ENCODE measurements around the gene IQCM.

The IQCM gene

GRCh38 chr4:149523039-149523438 is 292.6 kb downstream of the IQCM start:
- no peak overlapping the region for H3K27ac ChIP-seq (ENCODE audit: low read length, poor library complexity, severe bottlenecking)
- no peak overlapping the region for H2AK5ac ChIP-seq (ENCODE audit: low read length, severe bottlenecking)
- no peaks in the 10 kb centered on the region for H3K79me1 ChIP-seq (replicated peaks; ENCODE audit: low read length, poor library complexity, severe bottlenecking)
- no peak for DNase-seq
- H2BK15ac ChIP-seq (ENCODE audit: low read depth, poor library complexity, severe bottlenecking): no peak overlapping the region
- H2BK12ac ChIP-seq (ENCODE audit: low read length in 2 of 2): no peak overlapping the region
- no peak overlapping the region for H3K23ac ChIP-seq (ENCODE audit: low read length in 2 of 2)
- H3K4me3 ChIP-seq (ENCODE audit: insufficient read depth in 1 of 2, low read depth in 1 of 2, low read length in 2 of 2): no peak overlapping the region
- WGBS: 46% methylated on average over 2 of the region's 2 CpGs
- H3K4me2 ChIP-seq (ENCODE audit: low read length, poor library complexity, severe bottlenecking): no peak overlapping the region
- no peak overlapping the region for H3K9ac ChIP-seq (ENCODE audit: low read length)
- no peak overlapping the region for H3K18ac ChIP-seq (ENCODE audit: low read depth in 1 of 2, low read length in 2 of 2)
- H2BK5ac ChIP-seq (ENCODE audit: low read depth, low read length, poor library complexity, severe bottlenecking): no peak overlapping the region
- H3K9me3 ChIP-seq (ENCODE audit: control insufficient read depth, low read length): no peaks in the 10 kb centered on the region
- H4K8ac ChIP-seq (ENCODE audit: low read length): no peak overlapping the region
- no peak overlapping the region for H2AFZ ChIP-seq (ENCODE audit: low read depth, low read length)
- no peaks in the 10 kb centered on the region for H3K36me3 ChIP-seq (ENCODE audit: control insufficient read depth in 1 of 2, insufficient read depth in 2 of 2, low read depth in 1 of 2, low read length in 2 of 2)
- no peak overlapping the region for H3K4ac ChIP-seq (ENCODE audit: low read depth in 1 of 2, low read length in 2 of 2)
- no peak overlapping the region for H3K14ac ChIP-seq (ENCODE audit: low read length in 2 of 2)
- no peak overlapping the region for H4K91ac ChIP-seq (ENCODE audit: low read length)
- no peak overlapping the region for H2BK120ac ChIP-seq (ENCODE audit: low read depth, low read length)
- no peaks in the 10 kb centered on the region for H3K4me1 ChIP-seq (ENCODE audit: control insufficient read depth, insufficient read depth, low read depth, low read length)
- H3K27me3 ChIP-seq (ENCODE audit: control insufficient read depth in 1 of 2, insufficient read depth in 1 of 2, low read length in 2 of 2): no peaks in the 10 kb centered on the region

- Histone ChIP-seq H3K4me3 (ENCODE audit: insufficient read depth in 1 of 2, low read depth in 1 of 2, low read length in 2 of 2) (no peak overlapping the region), H3K27me3 (ENCODE audit: control insufficient read depth in 1 of 2, insufficient read depth in 1 of 2, low read length in 2 of 2) (no peaks in the 10 kb centered on the region), H2AK5ac (ENCODE audit: low read length, severe bottlenecking) (no peak overlapping the region), H3K27ac (ENCODE audit: low read length, poor library complexity, severe bottlenecking) (no peak overlapping the region), H3K4me1 (ENCODE audit: control insufficient read depth, insufficient read depth, low read depth, low read length) (no peaks in the 10 kb centered on the region), H3K4ac (ENCODE audit: low read depth in 1 of 2, low read length in 2 of 2) (no peak overlapping the region), H3K79me1 (replicated peaks; ENCODE audit: low read length, poor library complexity, severe bottlenecking) (no peaks in the 10 kb centered on the region), H3K23ac (ENCODE audit: low read length in 2 of 2) (no peak overlapping the region), H2AFZ (ENCODE audit: low read depth, low read length) (no peak overlapping the region), H2BK5ac (ENCODE audit: low read depth, low read length, poor library complexity, severe bottlenecking) (no peak overlapping the region), H3K14ac (ENCODE audit: low read length in 2 of 2) (no peak overlapping the region), H4K8ac (ENCODE audit: low read length) (no peak overlapping the region), H3K9ac (ENCODE audit: low read length) (no peak overlapping the region), H2BK15ac (ENCODE audit: low read depth, poor library complexity, severe bottlenecking) (no peak overlapping the region), H3K9me3 (ENCODE audit: control insufficient read depth, low read length) (no peaks in the 10 kb centered on the region), H4K91ac (ENCODE audit: low read length) (no peak overlapping the region), H3K36me3 (ENCODE audit: control insufficient read depth in 1 of 2, insufficient read depth in 2 of 2, low read depth in 1 of 2, low read length in 2 of 2) (no peaks in the 10 kb centered on the region), H2BK12ac (ENCODE audit: low read length in 2 of 2) (no peak overlapping the region), H2BK120ac (ENCODE audit: low read depth, low read length) (no peak overlapping the region), H3K4me2 (ENCODE audit: low read length, poor library complexity, severe bottlenecking) (no peak overlapping the region), H3K18ac (ENCODE audit: low read depth in 1 of 2, low read length in 2 of 2) (no peak overlapping the region)
- no peak for DNase-seq
- WGBS: 81% methylated on average over 3 of the region's 3 CpGs
These were observed 293.8 kb downstream of the IQCM start for GRCh38 chr4:149521611-149522425.

- no peaks in the 10 kb centered on the region for H3K4me1 ChIP-seq (ENCODE audit: control insufficient read depth, insufficient read depth, low read depth, low read length)
- no peak overlapping the region for H3K4me3 ChIP-seq (ENCODE audit: insufficient read depth in 1 of 2, low read depth in 1 of 2, low read length in 2 of 2)
- no peak overlapping the region for H3K27ac ChIP-seq (ENCODE audit: low read length, poor library complexity, severe bottlenecking)
- H2AFZ ChIP-seq (ENCODE audit: low read depth, low read length): no peak overlapping the region
- DNase-seq: no peak
- H4K8ac ChIP-seq (ENCODE audit: low read length): no peak overlapping the region
- no peak overlapping the region for H4K91ac ChIP-seq (ENCODE audit: low read length)
- no peaks in the 10 kb centered on the region for H3K27me3 ChIP-seq (ENCODE audit: control insufficient read depth in 1 of 2, insufficient read depth in 1 of 2, low read length in 2 of 2)
- no peaks in the 10 kb centered on the region for H3K79me1 ChIP-seq (replicated peaks; ENCODE audit: low read length, poor library complexity, severe bottlenecking)
- H3K36me3 ChIP-seq (ENCODE audit: control insufficient read depth in 1 of 2, insufficient read depth in 2 of 2, low read depth in 1 of 2, low read length in 2 of 2): no peaks in the 10 kb centered on the region
- no peak overlapping the region for H3K23ac ChIP-seq (ENCODE audit: low read length in 2 of 2)
- no peak overlapping the region for H3K9ac ChIP-seq (ENCODE audit: low read length)
- no peaks in the 10 kb centered on the region for H3K9me3 ChIP-seq (ENCODE audit: control insufficient read depth, low read length)
- H3K14ac ChIP-seq (ENCODE audit: low read length in 2 of 2): no peak overlapping the region
- H2BK12ac ChIP-seq (ENCODE audit: low read length in 2 of 2): no peak overlapping the region
- no peak overlapping the region for H2BK120ac ChIP-seq (ENCODE audit: low read depth, low read length)
- H2BK15ac ChIP-seq (ENCODE audit: low read depth, poor library complexity, severe bottlenecking): no peak overlapping the region
- no peak overlapping the region for H3K4ac ChIP-seq (ENCODE audit: low read depth in 1 of 2, low read length in 2 of 2)
- no peak overlapping the region for H3K18ac ChIP-seq (ENCODE audit: low read depth in 1 of 2, low read length in 2 of 2)
- no peak overlapping the region for H3K4me2 ChIP-seq (ENCODE audit: low read length, poor library complexity, severe bottlenecking)
- no peak overlapping the region for H2BK5ac ChIP-seq (ENCODE audit: low read depth, low read length, poor library complexity, severe bottlenecking)
- no peak overlapping the region for H2AK5ac ChIP-seq (ENCODE audit: low read length, severe bottlenecking)
These were observed 297.2 kb downstream of the IQCM start for GRCh38 chr4:149518471-149518870.

GRCh38 chr4:149513081-149513480 is 302.6 kb downstream of the IQCM start:
- Histone ChIP-seq H3K18ac (ENCODE audit: low read depth in 1 of 2, low read length in 2 of 2) (no peak overlapping the region), H3K14ac (ENCODE audit: low read length in 2 of 2) (no peak overlapping the region), H2BK5ac (ENCODE audit: low read depth, low read length, poor library complexity, severe bottlenecking) (no peak overlapping the region), H3K9me3 (ENCODE audit: control insufficient read depth, low read length) (no peaks in the 10 kb centered on the region), H4K91ac (ENCODE audit: low read length) (no peak overlapping the region), H3K23ac (ENCODE audit: low read length in 2 of 2) (no peak overlapping the region), H4K8ac (ENCODE audit: low read length) (no peak overlapping the region), H2BK15ac (ENCODE audit: low read depth, poor library complexity, severe bottlenecking) (no peak overlapping the region), H3K4me1 (ENCODE audit: control insufficient read depth, insufficient read depth, low read depth, low read length) (no peaks in the 10 kb centered on the region), H2AFZ (ENCODE audit: low read depth, low read length) (no peak overlapping the region), H3K36me3 (ENCODE audit: control insufficient read depth in 1 of 2, insufficient read depth in 2 of 2, low read depth in 1 of 2, low read length in 2 of 2) (no peaks in the 10 kb centered on the region), H2BK120ac (ENCODE audit: low read depth, low read length) (no peak overlapping the region), H2AK5ac (ENCODE audit: low read length, severe bottlenecking) (no peak overlapping the region), H2BK12ac (ENCODE audit: low read length in 2 of 2) (no peak overlapping the region), H3K9ac (ENCODE audit: low read length) (no peak overlapping the region), H3K27me3 (ENCODE audit: control insufficient read depth in 1 of 2, insufficient read depth in 1 of 2, low read length in 2 of 2) (no peaks in the 10 kb centered on the region), H3K4me3 (ENCODE audit: insufficient read depth in 1 of 2, low read depth in 1 of 2, low read length in 2 of 2) (no peak overlapping the region), H3K27ac (ENCODE audit: low read length, poor library complexity, severe bottlenecking) (no peak overlapping the region), H3K79me1 (replicated peaks; ENCODE audit: low read length, poor library complexity, severe bottlenecking) (no peaks in the 10 kb centered on the region), H3K4ac (ENCODE audit: low read depth in 1 of 2, low read length in 2 of 2) (no peak overlapping the region), H3K4me2 (ENCODE audit: low read length, poor library complexity, severe bottlenecking) (no peak overlapping the region)
- no peak for DNase-seq
